ENCODE results near the gene NTNG1.

Gene NTNG1

GRCh38 chr1:107379826-107380225 is 239.0 kb downstream of the NTNG1 start:
- TF ChIP-seq GATA2 (IDR thresholded peaks at IDR 0.05; ENCODE audit: low read depth, low read length) (no peak), GATA3 (IDR thresholded peaks at IDR 0.05; ENCODE audit: low read depth, low read length) (no peak)

- TF ChIP-seq GATA2 (IDR thresholded peaks at IDR 0.05; ENCODE audit: low read depth, low read length) (no peak), GATA3 (IDR thresholded peaks at IDR 0.05; ENCODE audit: low read depth, low read length) (no peak)
Measured at GRCh38 chr1:107389410-107390396, 248.9 kb downstream of the NTNG1 start.

DNA sequence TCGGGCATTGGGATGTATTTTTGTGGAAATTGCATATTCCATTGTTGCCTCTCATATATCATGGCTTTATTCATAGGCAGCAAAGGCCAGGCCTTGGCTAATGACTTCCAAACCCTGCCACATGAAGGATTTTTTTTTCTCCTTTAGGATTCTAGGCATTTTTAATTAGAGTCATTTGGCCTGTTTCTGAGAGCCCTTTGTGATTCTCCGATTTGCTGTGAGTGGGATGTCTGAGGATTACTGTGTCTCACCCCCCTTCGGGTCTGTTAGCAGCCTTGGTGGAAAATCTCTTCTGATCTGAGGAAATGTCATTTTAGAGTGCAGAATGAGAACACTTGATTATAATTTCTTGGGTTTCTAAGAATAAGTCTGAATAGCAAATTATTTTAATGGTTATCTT is 253.5 kb downstream of the NTNG1 start:
- TF ChIP-seq GATA3 (IDR thresholded peaks at IDR 0.05; ENCODE audit: low read depth, low read length) (no peak), GATA2 (IDR thresholded peaks at IDR 0.05; ENCODE audit: low read depth, low read length) (no peak)

- no peak for TF ChIP-seq GATA3 (IDR thresholded peaks at IDR 0.05; ENCODE audit: low read depth, low read length)
Measured at GRCh38 chr1:107401704-107402103, 260.9 kb downstream of the NTNG1 start.

GRCh38 chr1:107404756-107405155 is 263.9 kb downstream of the NTNG1 start:
- TF ChIP-seq GATA2 (IDR thresholded peaks at IDR 0.05; ENCODE audit: low read depth, low read length) (no peak), GATA3 (IDR thresholded peaks at IDR 0.05; ENCODE audit: low read depth, low read length) (no peak)

DNA sequence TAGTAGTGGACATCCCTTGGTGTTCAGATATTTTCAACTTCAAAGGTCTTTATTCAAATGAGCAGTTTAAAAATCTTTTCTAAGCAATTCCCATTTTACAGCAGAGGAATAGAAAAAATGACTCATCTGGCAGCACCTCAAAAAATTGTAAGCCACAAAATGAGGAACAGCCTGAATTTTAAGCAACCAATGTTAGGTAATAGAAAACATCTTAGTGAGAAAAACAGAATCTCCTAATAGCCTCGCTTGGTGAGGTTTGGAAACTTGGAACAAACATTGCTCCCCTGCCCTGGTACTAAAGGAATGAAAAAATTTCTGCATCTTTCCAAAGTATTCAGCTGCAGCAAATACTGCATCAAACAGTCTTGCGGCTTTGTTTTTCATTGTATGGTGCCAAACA is 264.4 kb downstream of the NTNG1 start:
- no peak for TF ChIP-seq GATA3 (IDR thresholded peaks at IDR 0.05; ENCODE audit: low read depth, low read length)
- no peak for TF ChIP-seq GATA2 (IDR thresholded peaks at IDR 0.05; ENCODE audit: low read depth, low read length)

- TF ChIP-seq GATA3 (IDR thresholded peaks at IDR 0.05; ENCODE audit: low read depth, low read length) (no peak), GATA2 (IDR thresholded peaks at IDR 0.05; ENCODE audit: low read depth, low read length) (no peak)
Measured at GRCh38 chr1:107407011-107407410, 266.2 kb downstream of the NTNG1 start.

DNA sequence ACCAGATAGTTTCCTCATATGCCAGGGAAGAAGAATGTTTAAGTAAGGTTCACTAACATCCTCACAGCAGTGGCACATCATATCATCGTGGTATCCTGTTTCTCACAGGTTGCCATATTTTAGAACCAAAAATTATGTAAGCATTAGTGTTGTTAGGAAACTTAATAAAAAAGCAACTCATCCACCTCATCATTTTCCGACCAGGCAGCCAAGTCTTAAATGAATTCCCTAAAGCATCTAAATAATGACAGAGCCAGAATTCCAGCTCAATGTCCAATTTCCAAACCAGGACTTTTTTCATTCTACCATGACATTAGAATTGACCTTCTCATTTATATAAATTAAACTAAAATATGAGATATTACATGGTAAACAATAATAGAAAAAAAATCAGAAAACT is 272.7 kb downstream of the NTNG1 start:
- TF ChIP-seq GATA2 (IDR thresholded peaks at IDR 0.05; ENCODE audit: low read depth, low read length) (no peak), GATA3 (IDR thresholded peaks at IDR 0.05; ENCODE audit: low read depth, low read length) (no peak)

GRCh38 chr1:107413951-107414350 is 273.1 kb downstream of the NTNG1 start:
- no peak for TF ChIP-seq GATA2 (IDR thresholded peaks at IDR 0.05; ENCODE audit: low read depth, low read length)
- TF ChIP-seq GATA3 (IDR thresholded peaks at IDR 0.05; ENCODE audit: low read depth, low read length) = no peak

- TF ChIP-seq GATA3 (IDR thresholded peaks at IDR 0.05; ENCODE audit: low read depth, low read length) (no peak), GATA2 (IDR thresholded peaks at IDR 0.05; ENCODE audit: low read depth, low read length) (no peak)
Measured at GRCh38 chr1:107414550-107414949, 273.7 kb downstream of the NTNG1 start.

DNA sequence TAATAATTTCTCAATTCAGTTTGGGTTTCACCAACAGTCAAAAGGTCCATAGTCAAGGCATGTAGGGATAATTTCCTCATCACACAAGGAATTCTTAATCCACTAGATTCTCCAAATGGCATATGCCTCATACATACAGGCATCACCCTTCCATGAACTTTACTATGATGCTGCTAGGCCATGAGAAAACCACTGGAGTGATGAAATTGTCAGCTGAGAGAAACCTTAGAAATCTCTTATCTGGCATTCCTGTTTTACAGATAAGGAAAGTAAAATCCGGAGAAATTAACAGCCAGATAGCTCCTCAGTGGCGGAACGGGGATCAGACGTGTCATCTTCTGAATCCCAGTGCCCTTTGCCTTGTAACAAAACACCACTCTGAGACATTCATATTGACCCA is 274.4 kb downstream of the NTNG1 start:
- TF ChIP-seq GATA3 (IDR thresholded peaks at IDR 0.05; ENCODE audit: low read depth, low read length) = no peak
- TF ChIP-seq GATA2 (IDR thresholded peaks at IDR 0.05; ENCODE audit: low read depth, low read length) = no peak

- no peak for TF ChIP-seq GATA2 (IDR thresholded peaks at IDR 0.05; ENCODE audit: low read depth, low read length)
- TF ChIP-seq GATA3 (IDR thresholded peaks at IDR 0.05; ENCODE audit: low read depth, low read length) = no peak
Measured at GRCh38 chr1:107419003-107419402, 278.2 kb downstream of the NTNG1 start.

DNA sequence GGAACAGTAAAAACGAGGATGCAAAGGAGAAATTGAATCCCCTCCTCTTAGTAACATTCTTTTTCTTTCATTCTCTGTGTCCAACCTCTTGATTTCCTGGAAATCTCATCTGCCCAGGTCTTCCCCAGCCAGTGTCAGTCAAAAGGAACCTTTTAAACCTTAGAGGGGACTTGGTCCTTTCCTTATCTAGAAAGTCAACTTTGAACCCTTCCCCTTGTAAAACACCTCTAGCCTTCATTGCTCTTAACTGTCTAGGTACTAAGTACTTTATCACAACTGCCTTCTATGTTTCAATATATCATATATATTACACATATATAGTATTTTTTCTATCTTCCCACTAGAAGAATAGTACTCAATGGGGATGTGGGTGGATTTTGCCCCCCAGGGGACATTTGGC is 282.1 kb downstream of the NTNG1 start:
- TF ChIP-seq GATA2 (IDR thresholded peaks at IDR 0.05; ENCODE audit: low read depth, low read length) (no peak), GATA3 (IDR thresholded peaks at IDR 0.05; ENCODE audit: low read depth, low read length) (no peak)

GRCh38 chr1:107430540-107431228 is 289.8 kb downstream of the NTNG1 start:
- TF ChIP-seq GATA3 (IDR thresholded peaks at IDR 0.05; ENCODE audit: low read depth, low read length) (no peak), GATA2 (IDR thresholded peaks at IDR 0.05; ENCODE audit: low read depth, low read length) (no peak)

DNA sequence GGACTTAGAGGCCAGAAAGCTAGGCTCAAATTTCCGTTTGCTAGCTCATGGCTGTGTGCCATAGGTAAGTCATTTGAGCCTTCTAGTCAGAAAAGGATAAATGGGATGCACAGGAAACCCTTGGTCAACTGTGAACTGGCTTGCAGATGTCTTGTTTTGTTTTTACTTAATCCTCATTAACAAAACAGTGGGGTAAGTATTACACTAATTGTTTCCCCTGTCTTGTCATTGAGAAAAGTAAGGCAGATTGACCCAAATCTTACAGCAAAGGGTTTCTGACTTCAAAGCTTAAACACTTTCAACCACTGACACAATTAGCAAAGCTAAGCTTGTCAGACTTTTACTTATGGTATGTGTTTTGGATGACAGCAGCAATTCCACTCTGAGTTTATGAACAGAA is 291.3 kb downstream of the NTNG1 start:
- no peak for TF ChIP-seq GATA2 (IDR thresholded peaks at IDR 0.05; ENCODE audit: low read depth, low read length)
- TF ChIP-seq GATA3 (IDR thresholded peaks at IDR 0.05; ENCODE audit: low read depth, low read length) = no peak

Data from SH-SY5Y (cell line).